MM.1S (cell line): ENCODE results near the gene MAGI1.

Experiments
- DNase-seq: peaks from one replicate; pipeline ENCODE4 v3.0.0-alpha.2; 2015
- H2AFZ ChIP-seq: fragments of 300-600 bp; sonication (generic); 2 replicates; pipeline ENCODE4 v1.6.0; 2016; ENCODE audit warnings: antibody characterized with exemption, low read length
- H3F3A ChIP-seq: fragments of 300-600 bp; sonication (generic); 2 replicates; pipeline ENCODE4 v1.6.1; 2016; ENCODE audit warnings: mild to moderate bottlenecking, antibody characterized with exemption, low read length, moderate library complexity, mixed read lengths; ENCODE audit not compliant: insufficient read depth
- H3K27ac ChIP-seq: fragments of 300-600 bp; sonication (generic); 2 replicates; pipeline ENCODE4 v1.5.1; 2016; ENCODE audit warnings: mild to moderate bottlenecking, low read length
- H3K27me3 ChIP-seq: fragments of 300-600 bp; sonication (generic); replicated peaks from 2 replicates; pipeline ENCODE4 v1.6.0; 2016; ENCODE audit warnings: low read length; ENCODE audit not compliant: insufficient read depth
- H3K36me3 ChIP-seq: fragments of 300-600 bp; sonication (generic); replicated peaks from 2 replicates; pipeline ENCODE4 v1.6.1; 2016; ENCODE audit warnings: mild to moderate bottlenecking, low read length, mixed read lengths; ENCODE audit not compliant: insufficient read depth
- H3K4me1 ChIP-seq: fragments of 300-600 bp; sonication (generic); 2 replicates; pipeline ENCODE4 v1.6.1; 2016; ENCODE audit warnings: low read length, mixed read lengths
- H3K4me2 ChIP-seq: fragments of 300-600 bp; sonication (generic); 2 replicates; pipeline ENCODE4 v1.6.0; 2016; ENCODE audit warnings: low read depth, low read length
- H3K4me3 ChIP-seq: fragments of 300-600 bp; sonication (generic); 2 replicates; pipeline ENCODE4 v1.5.1; 2016; ENCODE audit warnings: low read length, mixed read lengths
- H3K79me2 ChIP-seq: fragments of 300-600 bp; sonication (generic); 2 replicates; pipeline ENCODE4 v1.6.1; 2016; ENCODE audit warnings: mixed run types, low read length, mixed read lengths
- H3K9ac ChIP-seq: fragments of 300-600 bp; sonication (generic); 2 replicates; pipeline ENCODE4 v1.6.1; 2016; ENCODE audit warnings: low read length, mixed read lengths
- H3K9me2 ChIP-seq: fragments of 300-600 bp; sonication (generic); replicated peaks from 2 replicates; pipeline ENCODE4 v1.6.1; 2016; ENCODE audit warnings: mild to moderate bottlenecking, low read length, mixed read lengths; ENCODE audit not compliant: insufficient read depth
- H3K9me3 ChIP-seq: fragments of 300-600 bp; sonication (generic); replicated peaks from 2 replicates; pipeline ENCODE4 v1.6.1; 2016; ENCODE audit warnings: mild to moderate bottlenecking, low read length, mixed read lengths; ENCODE audit not compliant: insufficient read depth
- H4K20me1 ChIP-seq: fragments of 300-600 bp; sonication (generic); 2 replicates; pipeline ENCODE4 v1.6.1; 2016; ENCODE audit warnings: mild to moderate bottlenecking, low read length, moderate library complexity, mixed read lengths; ENCODE audit not compliant: insufficient read depth
- CTCF ChIP-seq: fragments of 300-600 bp; sonication (generic); IDR thresholded peaks from 2 replicates; pipeline ENCODE4 v1.5.1; 2016; ENCODE audit warnings: antibody characterized with exemption, low read length, mixed read lengths
- EZH2 ChIP-seq: fragments of 300-600 bp; sonication (generic); optimal IDR thresholded peaks from 2 replicates; pipeline ENCODE3; 2017; ENCODE audit warnings: low read depth, mild to moderate bottlenecking, antibody characterized with exemption, low read length, mixed read lengths
- EZH2phosphoT487 ChIP-seq: fragments of 300-600 bp; sonication (generic); IDR thresholded peaks from 2 replicates; pipeline ENCODE4 v1.6.1; 2018; ENCODE audit warnings: antibody characterized with exemption, low read length

The MAGI1 gene

GRCh38 chr3:65595222-65596028, 443.3 kb downstream of the MAGI1 start:
- no peaks in the 10 kb centered on the region for H3K9me2 ChIP-seq
- no peak overlapping the region for H2AFZ ChIP-seq
- no peaks in the 10 kb centered on the region for H4K20me1 ChIP-seq
- TF ChIP-seq CTCF (no peak), EZH2 (no peak), EZH2phosphoT487 (no peak)
- H3F3A ChIP-seq, result no peaks in the 10 kb centered on the region
- H3K36me3 ChIP-seq, result no peaks in the 10 kb centered on the region
- H3K27me3 ChIP-seq, result no peaks in the 10 kb centered on the region
- no peaks in the 10 kb centered on the region for H3K9me3 ChIP-seq
- DNase-seq, result no peak
- H3K4me3 ChIP-seq, result no peak overlapping the region
- no peak overlapping the region for H3K9ac ChIP-seq
- no peak overlapping the region for H3K27ac ChIP-seq
- H3K4me2 ChIP-seq, result no peak overlapping the region
- no peaks in the 10 kb centered on the region for H3K4me1 ChIP-seq
- H3K79me2 ChIP-seq, result no peaks in the 10 kb centered on the region

- no peak overlapping the region for H2AFZ ChIP-seq
- no peaks in the 10 kb centered on the region for H3K9me3 ChIP-seq
- H3K4me3 ChIP-seq, result no peak overlapping the region
- no peak for TF ChIP-seq CTCF
- H4K20me1 ChIP-seq, result no peaks in the 10 kb centered on the region
- H3K27ac ChIP-seq, result no peak overlapping the region
- DNase-seq, result no peak
- no peaks in the 10 kb centered on the region for H3K36me3 ChIP-seq
- H3F3A ChIP-seq, result no peaks in the 10 kb centered on the region
- no peaks in the 10 kb centered on the region for H3K27me3 ChIP-seq
- H3K9me2 ChIP-seq, result no peaks in the 10 kb centered on the region
- H3K4me1 ChIP-seq, result no peaks in the 10 kb centered on the region
- no peaks in the 10 kb centered on the region for H3K79me2 ChIP-seq
- H3K9ac ChIP-seq, result no peak overlapping the region
- no peak overlapping the region for H3K4me2 ChIP-seq
Observed at GRCh38 chr3:65593780-65594752, 444.7 kb downstream of the MAGI1 start.

- Histone ChIP-seq H3F3A (no peaks in the 10 kb centered on the region), H3K4me3 (no peak overlapping the region), H3K9me3 (no peaks in the 10 kb centered on the region), H3K4me1 (no peaks in the 10 kb centered on the region), H3K9me2 (no peaks in the 10 kb centered on the region), H4K20me1 (no peaks in the 10 kb centered on the region), H3K79me2 (no peaks in the 10 kb centered on the region), H3K9ac (no peak overlapping the region), H2AFZ (no peak overlapping the region), H3K27ac (no peak overlapping the region), H3K4me2 (no peak overlapping the region), H3K27me3 (no peaks in the 10 kb centered on the region), H3K36me3 (no peaks in the 10 kb centered on the region)
- no peak for DNase-seq
- no peak for TF ChIP-seq EZH2phosphoT487
- no peak for TF ChIP-seq CTCF
- no peak for TF ChIP-seq EZH2
Observed at GRCh38 chr3:65591313-65591712, 447.4 kb downstream of the MAGI1 start.
